BJ (cell line): ENCODE data around the gene TMEM229B. TPM values are rescaled to one million over a fixed set of nuclear protein-coding genes. Genes with fewer than 3 reads are reported as not detected.

ENCODE experiments used
- CTCF ChIA-PET: fragments of 350-600 bp; formaldehyde crosslinking; extraction: SDS; loops from one replicate; lab custom pipeline; 2021; ENCODE audit warnings: antibody characterized with exemption, inconsistent platforms; lab: Yijun Ruan, JAX
- POLR2A ChIA-PET: fragments of 300-600 bp; sonication (Branson Sonifier 250); formaldehyde crosslinking; extraction: SDS; loops from one replicate; lab custom pipeline; 2021; ENCODE audit warnings: antibody characterized with exemption; lab: Charles Lee
- DNase-seq: peaks from one replicate; pipeline ENCODE4 v3.0.0-alpha.2; 2011; ENCODE audit warnings: low read depth
- H3K27me3 ChIP-seq: 2 replicates; pipeline ENCODE4 v1.6.0; 2011; ENCODE audit warnings: low read length; ENCODE audit not compliant: control insufficient read depth, insufficient read depth
- H3K36me3 ChIP-seq: 2 replicates; pipeline ENCODE4 v1.5.1; 2011; ENCODE audit warnings: low read length; ENCODE audit not compliant: control insufficient read depth, insufficient read depth
- H3K4me3 ChIP-seq: 2 replicates; pipeline ENCODE4 v1.5.1; 2011; ENCODE audit warnings: low read depth, mild to moderate bottlenecking, control low read depth, low read length
- CTCF ChIP-seq: IDR thresholded peaks from 2 replicates; pipeline ENCODE4 v1.5.1; 2011; ENCODE audit warnings: low read depth, mild to moderate bottlenecking, control low read depth, inconsistent platforms, low read length, moderate library complexity; ENCODE audit not compliant: insufficient read depth
- polyA plus RNA-seq: library from polyadenylated mRNA; depleted of rRNA; stranded (reverse); fragments of >200 nt; gene quantifications from 2 replicates; pipeline ENCODE4 v1.2.3, GENCODE V29; 2011

The TMEM229B gene
- polyA plus RNA-seq, 1 experiment: 0.25 TPM

GRCh38 chr14:67512463-67513310 lies 24.2 kb upstream of the TMEM229B start:
- no peak for TF ChIP-seq CTCF
- Histone ChIP-seq H3K4me3 (no peak overlapping the region), H3K27me3 (peaks cover 19% of the 10 kb centered on the region), H3K36me3 (no peaks in the 10 kb centered on the region)
- CTCF ChIA-PET: interaction anchor here (1.1 to 7.6 kb wide), 4 partner anchors 14 to 87 kb away, joined by 3 to 53 read pairs (median 6); partner anchors contain the start of gene PIGH
- POLR2A ChIA-PET: no interaction called here
- no peak for DNase-seq

GRCh38 chr14:67510836-67511235 lies 22.3 kb upstream of the TMEM229B start:
- ChIA-PET CTCF (interaction anchor here (7.6 kb wide), 1 partner anchor 16 kb away, joined by 53 read pairs; no protein-coding TSS in a partner anchor), POLR2A (no interaction called here)
- Histone ChIP-seq H3K36me3 (no peaks in the 10 kb centered on the region), H3K27me3 (peaks cover 6% of the 10 kb centered on the region), H3K4me3 (no peak overlapping the region)
- DNase-seq: no peak
- no peak for TF ChIP-seq CTCF

GRCh38 chr14:67510121-67510520 lies 21.6 kb upstream of the TMEM229B start:
- no peak overlapping the region for H3K4me3 ChIP-seq
- peaks cover 6% of the 10 kb centered on the region for H3K27me3 ChIP-seq
- DNase-seq: no peak
- POLR2A ChIA-PET: no interaction called here
- CTCF ChIA-PET: interaction anchor here (0.6 to 0.7 kb wide), 2 partner anchors 110 to 1002 kb away, joined by 3 read pairs; partner anchors contain the start of gene GPHN
- TF ChIP-seq CTCF: no peak
- no peaks in the 10 kb centered on the region for H3K36me3 ChIP-seq

GRCh38 chr14:67508956-67509355 lies 20.4 kb upstream of the TMEM229B start:
- no peak for DNase-seq
- TF ChIP-seq CTCF: no peak
- Histone ChIP-seq H3K4me3 (no peak overlapping the region), H3K36me3 (no peaks in the 10 kb centered on the region), H3K27me3 (peaks cover 6% of the 10 kb centered on the region)
- POLR2A ChIA-PET: interaction anchor here (0.6 kb wide), 1 partner anchor 17 kb away, joined by 6 read pairs; no protein-coding TSS in a partner anchor
- CTCF ChIA-PET: interaction anchor here (1.0 to 1.3 kb wide), 2 partner anchors 9 to 62 kb away, joined by 3 read pairs; no protein-coding TSS in a partner anchor

GRCh38 chr14:67505254-67505653 lies 16.7 kb upstream of the TMEM229B start:
- CTCF ChIA-PET: interaction anchor here (0.7 to 2.9 kb wide), 2 partner anchors 9 to 22 kb away, joined by 3 to 14 read pairs; no protein-coding TSS in a partner anchor
- no peaks in the 10 kb centered on the region for H3K36me3 ChIP-seq
- DNase-seq: no peak
- H3K27me3 ChIP-seq: 0 out of 2 replicates have a peak, but pooled peaks cover 1% of the 10 kb centered on the region
- no peak for TF ChIP-seq CTCF
- POLR2A ChIA-PET: no interaction called here
- H3K4me3 ChIP-seq: no peak overlapping the region
